IMR-90 (cell line): ENCODE results near the gene MCRS1. TPM values are rescaled to one million over a fixed set of nuclear protein-coding genes. Genes with fewer than 3 reads are reported as not detected.

Experiments
- ATAC-seq: fragments of 200-7000 bp; cut with Tn5 transposase; 2 replicates; pipeline ENCODE4 v1.9.1; 2020; ENCODE audit warnings: low read depth, mild to moderate bottlenecking, moderate library complexity
- BruUV-seq: library from RNA; stranded (reverse); fragments of 400-500 nt; replicated peaks from 2 replicates; lab custom pipeline; 2021; lab: Mats Ljungman, UMichigan
- CTCF ChIA-PET: fragments of 300-600 bp; formaldehyde crosslinking; extraction: SDS; loops from one replicate; lab custom pipeline; 2021; ENCODE audit warnings: antibody characterized with exemption; lab: Yijun Ruan, JAX
- POLR2A ChIA-PET: fragments of 300-600 bp; sonication (Branson Sonifier 250); formaldehyde crosslinking; loops from one replicate; lab custom pipeline; 2022; ENCODE audit warnings: antibody characterized with exemption; ENCODE audit not compliant: unreplicated experiment; lab: Charles Lee
- DNase-seq: peaks from one replicate; pipeline ENCODE4 v3.0.0; 2013
- H2AFZ ChIP-seq: replicated peaks from 2 replicates; pipeline ENCODE3; 2013; ENCODE audit warnings: low read length, mild to moderate bottlenecking; ENCODE audit not compliant: poor library complexity
- H2AK5ac ChIP-seq: 2 replicates; pipeline ENCODE4 v1.6.1; 2013; ENCODE audit warnings: low read depth, low read length, inconsistent platforms
- H2AK9ac ChIP-seq: replicated peaks from 2 replicates; pipeline ENCODE3; 2013; ENCODE audit warnings: mild to moderate bottlenecking, low read depth, low read length, moderate library complexity; ENCODE audit not compliant: poor library complexity
- H2BK120ac ChIP-seq: 2 replicates; pipeline ENCODE4 v1.6.1; 2013; ENCODE audit warnings: low read depth, low read length, inconsistent platforms
- H2BK15ac ChIP-seq: 3 replicates; pipeline ENCODE4 v1.6.1; 2013; ENCODE audit warnings: low read depth, low read length, inconsistent platforms
- H2BK20ac ChIP-seq: 2 replicates; pipeline ENCODE4 v1.6.1; 2013; ENCODE audit warnings: low read depth, mild to moderate bottlenecking, inconsistent platforms, low read length, moderate library complexity
- H2BK5ac ChIP-seq: 2 replicates; pipeline ENCODE4 v1.6.1; 2013; ENCODE audit warnings: mild to moderate bottlenecking, low read depth, low read length, inconsistent platforms; ENCODE audit not compliant: poor library complexity, severe bottlenecking
- H3K14ac ChIP-seq: replicated peaks from 2 replicates; pipeline ENCODE4 v1.6.1; 2013; ENCODE audit warnings: low read depth, low read length, inconsistent platforms
- H3K18ac ChIP-seq: 2 replicates; pipeline ENCODE4 v1.6.1; 2013; ENCODE audit warnings: low read depth, low read length, control low read depth
- H3K23ac ChIP-seq: 2 replicates; pipeline ENCODE4 v1.6.1; 2013; ENCODE audit warnings: low read depth, low read length, inconsistent platforms
- H3K27ac ChIP-seq: 2 replicates; pipeline ENCODE4 v1.5.1; 2013; ENCODE audit warnings: mild to moderate bottlenecking, control low read depth, low read length; ENCODE audit not compliant: insufficient read depth
- H3K27me3 ChIP-seq: 2 replicates; pipeline ENCODE4 v1.6.1; 2013; ENCODE audit warnings: low read length; ENCODE audit not compliant: control insufficient read depth, insufficient read depth
- H3K36me3 ChIP-seq: 2 replicates; pipeline ENCODE4 v1.6.1; 2013; ENCODE audit warnings: low read length, mixed read lengths; ENCODE audit not compliant: control insufficient read depth, insufficient read depth
- H3K4ac ChIP-seq: 2 replicates; pipeline ENCODE4 v1.6.1; 2013; ENCODE audit warnings: low read depth, low read length, inconsistent platforms
- H3K4me1 ChIP-seq: 2 replicates; pipeline ENCODE4 v1.6.1; 2013; ENCODE audit warnings: low read length, mixed read lengths; ENCODE audit not compliant: control insufficient read depth, insufficient read depth
- H3K4me2 ChIP-seq: 2 replicates; pipeline ENCODE4 v1.6.1; 2013; ENCODE audit warnings: low read depth, mild to moderate bottlenecking, control low read depth, low read length, moderate library complexity
- H3K4me3 ChIP-seq: 2 replicates; pipeline ENCODE4 v1.5.1; 2013; ENCODE audit warnings: low read depth, mild to moderate bottlenecking, control low read depth, low read length, moderate library complexity; ENCODE audit not compliant: insufficient read depth
- H3K56ac ChIP-seq: 2 replicates; pipeline ENCODE4 v1.6.1; 2013; ENCODE audit warnings: low read length, inconsistent platforms; ENCODE audit not compliant: insufficient read depth; ENCODE audit errors: extremely low read depth
- H3K79me1 ChIP-seq, 2 experiments: 2 replicates each; pipeline ENCODE4 v1.6.1; 2013; ENCODE audit warnings: low read length in 2 of 2, inconsistent platforms in 1 of 2, low read depth in 1 of 2
- H3K9ac ChIP-seq: 2 replicates; pipeline ENCODE4 v1.6.1; 2013; ENCODE audit warnings: low read depth, low read length, control low read depth
- H3K9me1 ChIP-seq: 2 replicates; pipeline ENCODE4 v1.6.1; 2013; ENCODE audit warnings: low read length, inconsistent platforms; ENCODE audit not compliant: insufficient read depth
- H3K9me3 ChIP-seq: 2 replicates; pipeline ENCODE4 v1.6.1; 2013; ENCODE audit warnings: low read length; ENCODE audit not compliant: control insufficient read depth, insufficient read depth
- H4K20me1 ChIP-seq: 2 replicates; pipeline ENCODE4 v1.6.1; 2013; ENCODE audit warnings: low read length, inconsistent platforms; ENCODE audit not compliant: insufficient read depth
- H4K5ac ChIP-seq: 2 replicates; pipeline ENCODE4 v1.6.1; 2013; ENCODE audit warnings: mild to moderate bottlenecking, low read depth, low read length, control low read depth
- H4K8ac ChIP-seq, 2 experiments: 2 replicates each; pipeline ENCODE4 v1.6.1; 2013; ENCODE audit warnings: low read depth in 2 of 2, low read length in 2 of 2, control low read depth in 1 of 2, inconsistent platforms in 1 of 2
- H4K91ac ChIP-seq: 2 replicates; pipeline ENCODE4 v1.6.1; 2013; ENCODE audit warnings: low read depth, low read length, inconsistent platforms; ENCODE audit not compliant: insufficient read depth
- BHLHE40 ChIP-seq: fragments of 150-350 bp; IDR thresholded peaks from 2 replicates; pipeline ENCODE4 v1.6.1; 2016; ENCODE audit warnings: mild to moderate bottlenecking, low read depth, low read length
- CEBPB ChIP-seq: IDR thresholded peaks from 2 replicates; pipeline ENCODE4 v1.6.1; 2012; ENCODE audit warnings: low read depth, low read length, improper control_type of control experiment
- FOS ChIP-seq: fragments of 150-350 bp; IDR thresholded peaks from 2 replicates; pipeline ENCODE4 v1.6.1; 2016; ENCODE audit warnings: low read depth, low read length
- MXI1 ChIP-seq: IDR thresholded peaks from 2 replicates; pipeline ENCODE4 v1.6.1; 2012; ENCODE audit warnings: low read depth, mild to moderate bottlenecking, low read length, moderate library complexity, borderline replicate concordance
- NFE2L2 ChIP-seq: fragments of 150-350 bp; IDR thresholded peaks from 2 replicates; pipeline ENCODE4 v1.6.1; 2016; ENCODE audit warnings: low read depth, mild to moderate bottlenecking, low read length
- RAD21 ChIP-seq: IDR thresholded peaks from 2 replicates; pipeline ENCODE4 v1.6.1; 2012; ENCODE audit warnings: low read length, improper control_type of control experiment
- RCOR1 ChIP-seq: IDR thresholded peaks from 2 replicates; pipeline ENCODE4 v1.6.1; 2012; ENCODE audit warnings: mild to moderate bottlenecking, low read length, improper control_type of control experiment; ENCODE audit not compliant: insufficient replicate concordance
- RFX5 ChIP-seq: IDR thresholded peaks from 2 replicates; pipeline ENCODE4 v1.8.0; 2012; ENCODE audit warnings: low read depth, mild to moderate bottlenecking, low read length, moderate library complexity
- SMC3 ChIP-seq: fragments of 150-350 bp; IDR thresholded peaks from 2 replicates; pipeline ENCODE4 v1.6.1; 2016; ENCODE audit warnings: low read depth, mild to moderate bottlenecking, antibody characterized with exemption, low read length, moderate library complexity
- WGBS, 2 experiments: methylation state at CpG; one replicate each; pipeline versions ENCODE4 v1.1.5 to v1.1.7; 2013; ENCODE audit warnings: missing lambda C conversion rate in 2 of 2; ENCODE audit not compliant: insufficient read length in 1 of 2; ENCODE audit errors: extremely low coverage in 2 of 2; 5-methylcytosine and 5-hydroxymethylcytosine counted together
- dilution Hi-C: fragments of 300-500 bp; cut with HindIII; formaldehyde crosslinking; loops from one replicate; pipeline ENCODE4 v1.14.3; 2018; ENCODE audit warnings: low sequenced_read_pairs; ENCODE audit not compliant: unreplicated experiment
- in situ Hi-C: fragments of 300-500 bp; cut with MboI; formaldehyde crosslinking; loops from 3 replicates; pipeline ENCODE4 v1.14.3; 2019; ENCODE audit warnings: low sequenced_read_pairs, inconsistent platforms, mixed read lengths
- intact Hi-C: fragments of 100-400 bp; cut with micrococcal nuclease; formaldehyde crosslinking; loops from 2 replicates; pipeline ENCODE4 v1.10.0; 2022
- polyA plus RNA-seq, 3 experiments: library from polyadenylated mRNA; depleted of rRNA; stranded (reverse); fragments of >200 nt; gene quantifications; 2 replicates each; pipeline ENCODE4 v1.2.3, GENCODE V29; 2012; ENCODE audit warnings: low replicate concordance in 1 of 3
- total RNA-seq: library from RNA; depleted of rRNA; stranded (reverse); fragments of >200 nt; gene quantifications from 2 replicates; pipeline ENCODE4 v1.2.3, GENCODE V29; 2012
- TF ChIP-seq, protein P1 (sequence below): fragments of 150-350 bp; IDR thresholded peaks from 2 replicates; pipeline ENCODE4 v1.6.1; 2016; ENCODE audit warnings: low read depth, mild to moderate bottlenecking, low read length, moderate library complexity, borderline replicate concordance
- TF ChIP-seq, protein P2 (sequence below): fragments of 150-350 bp; IDR thresholded peaks from 2 replicates; pipeline ENCODE4 v1.6.1; 2017; ENCODE audit warnings: mild to moderate bottlenecking, antibody characterized with exemption, low read length, low read depth

Gene MCRS1
- total and polyA plus RNA-seq, 2 of the 4 experiments (the other 2 are of a cell fraction), result 72.9 to 73.2 TPM

DNA sequence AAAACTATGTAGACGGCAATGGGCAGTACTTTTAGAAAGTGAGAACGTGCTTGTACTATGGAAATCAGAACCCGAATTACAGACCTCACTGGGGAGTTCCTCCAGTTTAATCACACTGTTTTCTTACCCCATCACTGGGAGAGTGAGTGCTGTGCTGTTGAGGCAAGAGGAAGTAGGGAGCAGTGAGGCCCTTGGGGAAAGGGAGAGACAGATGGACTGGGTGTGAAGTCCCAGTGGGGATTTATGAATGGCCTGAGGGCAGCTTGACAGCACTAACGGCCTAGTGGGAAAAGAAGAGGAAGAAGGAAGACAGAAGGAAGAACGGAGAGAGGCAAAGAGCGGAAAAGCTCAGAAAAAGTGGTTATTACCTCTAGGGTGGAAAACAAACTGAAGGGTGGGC, 5.7 kb downstream of the MCRS1 start:
- no peak for DNase-seq
- dilution Hi-C loops, result no loop called here
- no peak overlapping the region for H3K27ac ChIP-seq
- no peak overlapping the region for H4K91ac ChIP-seq
- POLR2A ChIA-PET, result no interaction called here
- H3K4me1 ChIP-seq, result peaks cover 2% of the 10 kb centered on the region; the same call in 1 of the 2 replicates
- H4K20me1 ChIP-seq, result no peaks in the 10 kb centered on the region
- H3K18ac ChIP-seq, result no peak overlapping the region
- H4K5ac ChIP-seq, result no peak overlapping the region
- H4K8ac ChIP-seq, result no peak overlapping the region
- H3K4me2 ChIP-seq, result no peak overlapping the region
- no peak overlapping the region for H3K23ac ChIP-seq
- no peak overlapping the region for H3K4ac ChIP-seq
- intact Hi-C loops, result no loop called here
- 69% methylated on average over 2 of the region's 6 CpGs; no CpG with 5 or more reads in 1 of the 2 experiments for WGBS, 2 experiments
- peaks cover 22 to 25% of the 10 kb centered on the region in 2 experiments for H3K79me1 ChIP-seq
- H2AFZ ChIP-seq, result no peak overlapping the region
- H3K9me3 ChIP-seq, result no peaks in the 10 kb centered on the region
- no peaks in the 10 kb centered on the region for H3K27me3 ChIP-seq
- H2AK9ac ChIP-seq, result no peak overlapping the region
- no peak for ATAC-seq
- CTCF ChIA-PET, result no interaction called here
- no peak overlapping the region for H3K9ac ChIP-seq
- no peak overlapping the region for H2BK120ac ChIP-seq
- no peak overlapping the region for H2BK15ac ChIP-seq
- H3K36me3 ChIP-seq, result peaks cover 58% of the 10 kb centered on the region
- in situ Hi-C loops, result no loop called here
- 0 out of 2 replicates have a peak, but pooled peaks cover 3% of the 10 kb centered on the region for H3K9me1 ChIP-seq
- no peak overlapping the region for H3K56ac ChIP-seq
- no peak overlapping the region for H2BK20ac ChIP-seq
- H2AK5ac ChIP-seq, result no peak overlapping the region
- no TSS peak for BruUV-seq
- H2BK5ac ChIP-seq, result no peak overlapping the region
- no peak overlapping the region for H3K14ac ChIP-seq
- no peak overlapping the region for H3K4me3 ChIP-seq
- TF ChIP-seq SMC3, result no peak
- TF ChIP-seq RCOR1, result no peak
- no peak for TF ChIP-seq BHLHE40
- no peak for TF ChIP-seq RAD21
- TF ChIP-seq, protein P1, sequence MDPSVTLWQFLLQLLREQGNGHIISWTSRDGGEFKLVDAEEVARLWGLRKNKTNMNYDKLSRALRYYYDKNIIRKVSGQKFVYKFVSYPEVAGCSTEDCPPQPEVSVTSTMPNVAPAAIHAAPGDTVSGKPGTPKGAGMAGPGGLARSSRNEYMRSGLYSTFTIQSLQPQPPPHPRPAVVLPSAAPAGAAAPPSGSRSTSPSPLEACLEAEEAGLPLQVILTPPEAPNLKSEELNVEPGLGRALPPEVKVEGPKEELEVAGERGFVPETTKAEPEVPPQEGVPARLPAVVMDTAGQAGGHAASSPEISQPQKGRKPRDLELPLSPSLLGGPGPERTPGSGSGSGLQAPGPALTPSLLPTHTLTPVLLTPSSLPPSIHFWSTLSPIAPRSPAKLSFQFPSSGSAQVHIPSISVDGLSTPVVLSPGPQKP, result no peak
- TF ChIP-seq RFX5, result no peak
- TF ChIP-seq CEBPB, result no peak
- TF ChIP-seq NFE2L2, result no peak
- no peak for TF ChIP-seq FOS
- TF ChIP-seq MXI1, result no peak
- TF ChIP-seq, protein P2, sequence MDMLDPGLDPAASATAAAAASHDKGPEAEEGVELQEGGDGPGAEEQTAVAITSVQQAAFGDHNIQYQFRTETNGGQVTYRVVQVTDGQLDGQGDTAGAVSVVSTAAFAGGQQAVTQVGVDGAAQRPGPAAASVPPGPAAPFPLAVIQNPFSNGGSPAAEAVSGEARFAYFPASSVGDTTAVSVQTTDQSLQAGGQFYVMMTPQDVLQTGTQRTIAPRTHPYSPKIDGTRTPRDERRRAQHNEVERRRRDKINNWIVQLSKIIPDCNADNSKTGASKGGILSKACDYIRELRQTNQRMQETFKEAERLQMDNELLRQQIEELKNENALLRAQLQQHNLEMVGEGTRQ, result no peak
